IPS DF 6.9 (cell line): Measurements from ENCODE around the gene EIF1.
A peak's percentile ranks its signal among the peaks of the same experiment; 100 is the strongest.
"Not testable (repeated sequence)": the region's sequence is repeated elsewhere in the genome, so short reads cannot be mapped to it uniquely, and the experiment has no call there.

Source experiments
- DNase-seq: peaks from one replicate; pipeline ENCODE4 v3.0.0-alpha.2; 2013; ENCODE audit warnings: low read depth, low spot score
- H3K27ac ChIP-seq: one replicate; pipeline ENCODE4 v1.5.1; 2013; ENCODE audit warnings: low read length, control low read depth
- H3K27me3 ChIP-seq: 2 replicates; pipeline ENCODE4 v1.6.1; 2013; ENCODE audit warnings: mild to moderate bottlenecking, low read length; ENCODE audit not compliant: control insufficient read depth, insufficient read depth
- H3K36me3 ChIP-seq: 2 replicates; pipeline ENCODE4 v1.6.1; 2013; ENCODE audit warnings: low read length; ENCODE audit not compliant: control insufficient read depth, insufficient read depth
- H3K4me1 ChIP-seq: 2 replicates; pipeline ENCODE4 v1.6.1; 2013; ENCODE audit warnings: low read length; ENCODE audit not compliant: control insufficient read depth, insufficient read depth
- H3K4me3 ChIP-seq: 2 replicates; pipeline ENCODE4 v1.5.1; 2013; ENCODE audit warnings: mild to moderate bottlenecking, low read length
- H3K9me3 ChIP-seq: 2 replicates; pipeline ENCODE4 v1.6.1; 2013; ENCODE audit warnings: low read length, inconsistent platforms; ENCODE audit not compliant: control insufficient read depth, insufficient read depth
- WGBS: extraction: QIAGEN DNeasy Blood & Tissue Kit; methylation state at CpG from one replicate; pipeline ENCODE4 v1.1.7; 2013; ENCODE audit warnings: mixed read lengths, missing lambda C conversion rate; ENCODE audit not compliant: insufficient read length, insufficient coverage; 5-methylcytosine and 5-hydroxymethylcytosine counted together

EIF1 gene

GRCh38 chr17:41688641-41689496 lies at the start of gene EIF1:
Gene EIF1 (plus strand): TSS chr17:41688885. CDS start chr17:41689039, 154 bp downstream.
- Histone ChIP-seq H3K27me3 (no peaks in the 10 kb centered on the region), H3K4me1 (no peaks in the 10 kb centered on the region), H3K27ac (no peak within 1 kb of the TSS), H3K9me3 (no peaks in the 10 kb centered on the region), H3K4me3 (peak within 1 kb of the TSS; percentile 76), H3K36me3 (peaks cover 29% of the 10 kb centered on the region)
- no CpG with 5 or more reads among the region's 81 CpGs for WGBS
- DNase-seq = peak; percentile 100

- Histone ChIP-seq H3K4me1 (no peaks in the 10 kb centered on the region), H3K27me3 (no peaks in the 10 kb centered on the region), H3K27ac (no peak overlapping the region), H3K36me3 (no peaks in the 10 kb centered on the region), H3K9me3 (no peaks in the 10 kb centered on the region), H3K4me3 (no peak overlapping the region)
- no CpG with 5 or more reads among the region's 6 CpGs for whole genome bisulfite sequencing
- DNase-seq = no peak
Measured at GRCh38 chr17:41638941-41639340, 49.7 kb upstream of the EIF1 start.

GRCh38 chr17:41639492-41640473 lies 48.9 kb upstream of the EIF1 start:
- no peaks in the 10 kb centered on the region for H3K36me3 ChIP-seq
- no peak overlapping the region for H3K27ac ChIP-seq
- H3K27me3 ChIP-seq = no peaks in the 10 kb centered on the region
- no peak overlapping the region for H3K4me3 ChIP-seq
- no peaks in the 10 kb centered on the region for H3K9me3 ChIP-seq
- no peak for DNase-seq
- no CpG with 5 or more reads among the region's 7 CpGs for WGBS
- H3K4me1 ChIP-seq = no peaks in the 10 kb centered on the region

- WGBS = no CpG with 5 or more reads among the region's 5 CpGs
Measured at GRCh38 chr17:41640596-41640995, 48.1 kb upstream of the EIF1 start.

GRCh38 chr17:41642252-41643156 lies 46.2 kb upstream of the EIF1 start:
- no CpG with 5 or more reads among the region's 13 CpGs for WGBS
- no peak overlapping the region for H3K4me3 ChIP-seq
- DNase-seq = no peak
- H3K9me3 ChIP-seq = no peaks in the 10 kb centered on the region
- H3K4me1 ChIP-seq = no peaks in the 10 kb centered on the region
- H3K27ac ChIP-seq = no peak overlapping the region
- H3K27me3 ChIP-seq = no peaks in the 10 kb centered on the region
- H3K36me3 ChIP-seq = no peaks in the 10 kb centered on the region

More at GRCh38 chr17:41640596-41640995, 48.1 kb upstream of the EIF1 start:
- not testable (repeated sequence) for H3K27me3 ChIP-seq, DNase-seq, H3K27ac ChIP-seq, H3K4me3 ChIP-seq, H3K4me1 ChIP-seq, H3K36me3 ChIP-seq, H3K9me3 ChIP-seq

- peaks cover 3% of the 10 kb centered on the region; the same call in 1 of the 2 replicates for H3K4me1 ChIP-seq
- H3K27ac ChIP-seq = no peak overlapping the region
- H3K36me3 ChIP-seq = no peaks in the 10 kb centered on the region
- DNase-seq = no peak
- no peaks in the 10 kb centered on the region for H3K27me3 ChIP-seq
- WGBS = no CpG with 5 or more reads among the region's 15 CpGs
- H3K4me3 ChIP-seq = no peak overlapping the region
- no peaks in the 10 kb centered on the region for H3K9me3 ChIP-seq
Measured at GRCh38 chr17:41647038-41647813, 41.5 kb upstream of the EIF1 start.

GRCh38 chr17:41647940-41648410 lies 40.7 kb upstream of the EIF1 start:
- DNase-seq = peak; percentile 81
- Histone ChIP-seq H3K9me3 (no peaks in the 10 kb centered on the region), H3K27ac (no peak overlapping the region), H3K4me1 (peaks cover 3% of the 10 kb centered on the region; the same call in 1 of the 2 replicates), H3K36me3 (no peaks in the 10 kb centered on the region), H3K27me3 (no peaks in the 10 kb centered on the region), H3K4me3 (peak overlapping the region; percentile 46; the same call in 1 of the 2 replicates)
- WGBS = no CpG with 5 or more reads among the region's 22 CpGs

DNA sequence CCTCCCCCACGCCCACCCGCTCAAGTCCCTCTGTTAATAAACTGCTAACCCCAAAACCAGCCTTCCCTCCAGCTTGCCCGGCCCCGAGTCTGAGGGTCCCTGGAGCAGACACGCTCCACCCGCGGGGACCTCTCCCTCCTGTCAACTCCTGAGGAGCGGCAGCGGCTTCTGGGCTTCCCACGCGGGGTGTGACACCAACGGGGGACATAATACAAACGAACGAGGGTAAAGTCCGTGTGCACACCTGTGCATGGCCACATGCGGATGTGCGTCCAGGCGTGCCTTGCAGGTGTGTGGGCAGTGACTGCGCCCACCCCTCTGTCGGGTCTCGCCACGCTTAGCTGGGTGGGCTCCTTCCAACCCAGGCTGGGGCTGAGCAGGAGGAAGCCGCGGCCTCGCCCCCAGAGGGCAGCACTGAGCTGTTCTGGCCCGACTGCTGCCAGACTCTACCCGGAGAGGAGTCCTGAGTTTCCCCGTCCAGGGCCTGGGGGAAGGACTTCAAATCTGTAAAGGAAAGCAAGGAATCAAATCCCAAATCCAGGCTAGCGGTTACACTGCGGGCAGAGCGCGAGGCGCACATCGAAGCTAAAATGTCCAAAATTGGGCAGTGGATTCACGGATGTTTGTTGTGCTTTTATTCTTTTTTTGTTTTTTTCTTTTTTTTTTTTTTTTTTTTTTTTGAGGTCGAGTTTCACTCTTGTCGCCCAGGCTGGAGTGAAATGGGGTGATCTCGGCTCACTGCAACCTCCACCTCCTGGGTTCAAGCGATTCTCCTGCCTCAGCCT lies 40.1 kb upstream of the EIF1 start:
- no peaks in the 10 kb centered on the region for H3K36me3 ChIP-seq
- H3K27me3 ChIP-seq = no peaks in the 10 kb centered on the region
- no CpG with 5 or more reads among the region's 39 CpGs for WGBS
- no peaks in the 10 kb centered on the region for H3K9me3 ChIP-seq
- H3K4me1 ChIP-seq = peaks cover 3% of the 10 kb centered on the region; the same call in 1 of the 2 replicates
- peak overlapping the region; percentile 46; the same call in 1 of the 2 replicates for H3K4me3 ChIP-seq
- DNase-seq = no peak
- no peak overlapping the region for H3K27ac ChIP-seq
